Stimulated activated CD4-positive, alpha-beta T cell treated with anti-CD3 and anti-CD28 coated beads, Interleukin-4, amount 100 ng/mL, for 24 hours (primary cell): ENCODE results near the gene PANK4.

Experiments used
- DNase-seq: peaks from one replicate; pipeline ENCODE4 v3.0.0-alpha.2; 2020

The PANK4 gene

DNA sequence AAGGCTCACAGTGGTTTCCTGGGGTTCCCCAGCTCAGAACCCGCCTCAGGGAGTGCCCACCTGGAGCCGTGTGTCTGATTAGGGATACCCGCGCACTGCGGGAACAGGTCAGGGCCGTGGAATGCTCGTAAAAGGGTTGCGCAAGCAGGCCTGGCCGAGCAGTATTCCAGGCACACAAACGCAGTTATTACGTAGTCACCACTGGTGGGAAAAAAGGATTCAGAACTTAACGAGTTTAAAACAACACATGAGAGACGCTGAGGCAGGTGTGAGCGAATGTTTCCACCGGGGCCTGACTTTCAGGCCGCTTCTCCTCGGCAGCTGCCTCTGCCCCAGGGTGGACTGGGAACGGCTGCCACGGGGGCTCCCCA, 32.1 kb downstream of the PANK4 start:
- no peak for DNase-seq

DNA sequence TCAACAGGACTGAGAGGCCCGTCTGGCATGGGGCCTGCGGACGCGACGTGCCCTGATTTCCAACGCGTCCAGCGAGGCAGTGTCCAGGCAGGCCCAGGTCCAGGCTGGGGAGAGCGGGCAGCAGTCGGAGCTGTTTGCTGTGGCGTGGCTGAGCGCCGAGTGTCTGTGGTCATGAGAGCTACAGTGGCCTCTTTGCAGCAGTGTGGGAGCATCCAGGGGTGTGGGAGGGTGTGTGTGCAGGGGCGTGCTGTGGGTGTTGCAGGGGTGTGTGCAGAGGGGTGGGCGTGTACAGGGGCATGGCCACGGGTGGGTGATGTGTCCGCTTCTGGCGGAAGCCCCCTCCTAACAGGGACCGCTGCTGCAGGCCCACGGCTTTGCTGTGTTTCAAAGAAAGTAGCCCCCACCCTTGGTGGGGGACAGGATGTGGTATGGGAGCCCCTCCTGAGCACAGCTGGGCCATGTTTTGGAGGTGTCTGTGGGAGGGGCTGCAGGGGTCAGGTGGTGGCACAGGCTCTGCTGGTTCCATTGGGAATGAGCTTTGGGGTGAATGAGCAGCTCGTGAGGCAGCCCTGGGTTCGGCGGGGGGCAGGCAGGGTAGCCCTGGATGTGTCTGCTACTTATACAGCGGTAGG, 32.6 kb downstream of the PANK4 start:
- DNase-seq, result no peak

DNA sequence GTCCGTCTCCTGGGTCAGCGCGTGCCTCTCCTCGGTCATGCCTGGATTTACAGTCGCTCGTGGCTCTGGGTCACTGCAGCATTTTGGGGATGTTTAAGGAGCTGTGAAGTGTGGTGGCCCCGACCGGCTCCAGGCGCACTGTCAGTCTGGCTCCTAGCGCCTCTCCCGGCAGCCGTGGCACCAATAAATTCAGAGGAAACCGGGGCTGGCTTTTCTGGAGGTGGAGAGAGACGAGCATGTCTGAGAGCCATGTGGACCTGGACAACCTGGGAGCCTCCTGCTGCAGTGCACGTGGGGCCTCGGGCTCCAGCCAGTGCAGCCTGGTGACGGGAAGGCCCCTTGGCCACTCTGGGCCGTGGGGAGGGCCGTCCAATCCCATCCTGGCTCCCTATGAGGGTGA, 33.2 kb downstream of the PANK4 start:
- no peak for DNase-seq

DNA sequence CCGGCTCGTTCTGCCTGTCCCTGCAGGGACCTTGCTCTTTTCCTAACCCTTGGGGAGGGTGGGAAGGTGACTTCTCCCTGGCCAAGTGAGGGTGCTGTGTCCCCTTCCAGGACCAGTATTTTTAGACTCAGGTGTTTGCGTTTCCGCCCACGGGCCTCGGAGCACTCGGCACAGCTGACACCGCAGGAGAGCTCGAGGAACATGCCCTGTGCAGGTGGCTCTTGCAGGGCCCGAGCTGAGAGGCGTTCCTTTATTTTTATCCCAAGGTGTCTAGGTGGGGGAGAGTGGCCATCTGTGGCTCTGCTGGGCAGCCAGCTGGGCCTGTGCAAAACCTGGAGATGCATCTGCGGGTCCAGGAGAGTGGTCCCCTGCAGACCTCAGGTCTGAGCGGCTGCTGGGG, 34.3 kb downstream of the PANK4 start:
- DNase-seq, result no peak

DNA sequence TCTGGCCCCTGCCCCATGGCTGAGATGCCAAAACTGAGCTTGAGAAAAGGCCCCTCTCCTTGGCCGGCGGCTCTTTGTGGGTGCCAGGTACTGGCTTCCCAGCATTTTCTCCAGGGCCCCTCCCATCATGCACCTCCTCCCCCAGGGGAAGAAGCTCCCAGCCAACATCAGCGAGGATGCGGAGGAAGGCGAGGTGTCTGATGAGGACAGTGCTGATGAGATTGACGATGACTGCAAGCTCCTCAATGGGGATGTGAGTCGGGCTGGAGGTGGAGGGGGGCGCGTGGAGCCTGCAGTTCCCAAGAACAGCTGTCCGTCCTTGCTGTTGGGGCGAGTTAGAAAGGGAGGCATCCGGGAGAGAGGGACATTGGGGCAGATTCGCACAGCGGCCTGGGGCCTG, 36.8 kb downstream of the PANK4 start:
- DNase-seq, result no peak

DNA sequence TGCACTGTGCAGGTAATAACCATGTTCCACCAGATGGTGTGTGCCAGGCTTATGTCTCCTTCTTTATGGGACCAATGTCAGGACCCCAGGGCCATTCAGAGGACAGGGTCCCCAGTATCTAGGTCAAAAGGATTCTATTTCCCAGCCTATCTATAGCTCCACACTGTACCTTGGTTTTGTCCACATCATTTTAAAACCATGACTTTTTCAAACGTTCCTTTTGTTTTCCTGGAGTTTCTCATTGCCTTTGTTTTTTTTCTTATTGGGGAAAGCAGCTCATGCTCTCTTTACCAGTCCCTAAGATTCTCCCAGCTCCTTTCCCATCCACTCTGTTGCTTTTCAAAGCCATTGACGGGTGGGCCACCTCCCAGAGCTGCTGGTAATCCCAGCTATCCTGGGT, 37.7 kb downstream of the PANK4 start:
- no peak for DNase-seq

DNA sequence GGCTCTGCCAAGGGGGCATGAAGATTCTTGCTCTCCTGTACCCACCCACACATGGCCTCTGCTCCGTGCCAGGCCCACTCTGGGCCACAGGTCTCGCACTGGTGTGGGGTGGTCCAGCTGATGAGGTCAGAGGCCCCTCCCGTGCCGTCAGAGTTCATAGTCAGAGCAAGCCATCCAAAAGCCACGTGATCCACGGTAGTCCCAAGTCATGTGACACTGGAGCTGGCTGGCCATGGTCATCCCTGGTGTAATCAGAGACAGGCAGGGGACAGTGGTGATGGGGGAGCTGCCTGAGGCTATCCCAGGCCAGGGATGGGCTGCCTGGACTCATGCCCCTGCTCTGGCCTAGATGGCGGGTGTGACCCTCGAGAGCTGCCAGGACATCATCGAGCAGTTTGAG, 39.8 kb downstream of the PANK4 start:
- no peak for DNase-seq

DNA sequence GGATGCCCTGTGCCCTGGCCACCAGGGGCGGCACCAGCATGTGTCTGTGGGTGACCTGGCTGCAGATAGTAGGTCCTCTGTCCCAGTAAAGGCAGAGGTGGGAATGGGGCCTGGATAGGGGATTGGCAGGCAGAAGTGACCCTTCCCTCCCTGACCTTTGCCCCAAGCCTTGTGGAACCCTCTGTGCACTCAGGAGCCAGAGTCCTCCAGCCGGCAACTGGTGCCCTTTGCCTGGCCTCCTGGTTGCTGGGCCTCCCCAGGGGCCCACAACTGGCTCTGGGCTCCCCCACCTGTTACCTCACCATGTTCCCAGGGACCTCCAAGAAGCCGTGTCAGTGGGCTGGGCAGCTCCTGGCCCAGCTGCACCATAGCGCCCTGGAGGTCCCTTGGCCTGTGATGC, 40.4 kb downstream of the PANK4 start:
- DNase-seq, result no peak

DNA sequence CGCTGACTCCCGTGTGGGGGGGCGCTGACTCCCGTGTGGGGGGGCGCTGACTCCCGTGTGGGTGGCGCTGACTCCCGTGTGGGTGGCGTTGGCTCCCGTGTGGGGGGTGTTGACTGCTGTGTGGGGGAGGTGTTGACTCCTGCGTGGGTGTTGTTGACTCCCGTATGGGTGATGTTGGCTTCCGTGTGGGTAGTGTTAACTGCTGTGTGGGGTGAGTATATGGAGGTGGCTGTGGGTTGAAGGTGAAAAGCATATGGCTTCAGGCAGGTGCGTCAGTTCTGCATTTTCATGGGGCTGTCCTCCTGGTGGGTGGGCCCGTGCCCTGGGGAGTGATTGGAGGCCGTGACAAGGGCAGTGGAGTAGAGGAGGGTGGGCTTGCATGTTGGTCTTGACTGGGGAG, 42.4 kb downstream of the PANK4 start:
- no peak for DNase-seq

DNA sequence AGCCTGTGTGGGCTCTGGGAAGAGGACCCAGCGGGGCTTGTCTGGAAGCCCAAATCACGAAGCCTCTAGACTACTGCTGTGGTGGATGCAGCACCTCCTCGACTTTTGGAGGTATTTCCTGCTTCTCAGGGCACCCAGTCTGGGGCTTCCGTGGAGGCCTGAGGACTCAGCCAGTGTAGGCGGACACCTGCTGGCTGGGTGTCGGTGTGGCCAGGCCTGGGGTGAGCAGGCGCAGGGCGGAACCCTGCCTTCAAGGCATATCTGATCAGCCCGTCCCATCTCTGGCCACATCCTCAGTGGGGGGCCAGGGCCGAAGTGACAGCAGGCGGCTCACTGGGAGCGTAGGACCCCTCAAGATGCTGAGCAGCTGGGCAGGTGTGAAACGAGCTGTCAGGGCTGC, 43.4 kb downstream of the PANK4 start:
- DNase-seq, result no peak

DNA sequence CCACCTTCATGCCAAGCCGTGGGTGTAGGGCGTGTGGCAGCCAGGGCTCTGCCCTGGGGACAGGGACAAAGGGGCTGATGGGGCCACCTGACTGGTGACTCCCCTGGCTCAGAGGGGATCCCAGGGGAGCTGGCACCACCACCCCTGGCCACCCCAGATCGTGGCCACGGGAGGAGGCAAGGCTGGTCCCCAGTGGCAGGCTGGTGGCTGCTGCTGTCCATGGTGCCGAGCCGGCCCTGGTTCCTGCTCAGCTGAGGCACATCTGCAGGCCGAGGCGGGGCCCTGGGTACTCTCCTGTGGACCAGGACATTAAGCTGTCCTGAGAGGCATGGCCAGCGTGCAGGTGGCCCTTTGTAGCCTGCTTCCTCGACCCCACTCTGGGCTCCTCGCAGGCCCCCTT, 43.8 kb downstream of the PANK4 start:
- no peak for DNase-seq

DNA sequence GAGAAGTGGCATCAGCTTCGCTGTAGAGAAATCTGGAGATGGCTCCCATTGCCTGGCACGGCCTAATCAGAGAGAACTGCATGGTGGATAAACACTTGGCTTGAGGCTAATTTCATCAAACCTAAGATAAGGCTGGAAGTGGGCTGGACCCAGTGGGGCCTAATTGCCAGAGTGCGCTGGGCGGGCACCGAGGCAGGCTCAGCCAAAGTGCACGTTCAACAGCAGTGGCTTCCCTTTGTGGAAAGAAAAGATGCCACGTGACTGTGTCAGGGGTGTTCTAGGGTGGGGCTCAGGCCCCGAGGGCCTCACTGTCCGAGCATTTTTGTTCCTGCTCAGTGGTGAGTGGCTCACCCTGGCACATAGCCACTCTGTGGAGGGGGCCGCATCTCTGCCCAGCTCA, 44.5 kb downstream of the PANK4 start:
- no peak for DNase-seq

DNA sequence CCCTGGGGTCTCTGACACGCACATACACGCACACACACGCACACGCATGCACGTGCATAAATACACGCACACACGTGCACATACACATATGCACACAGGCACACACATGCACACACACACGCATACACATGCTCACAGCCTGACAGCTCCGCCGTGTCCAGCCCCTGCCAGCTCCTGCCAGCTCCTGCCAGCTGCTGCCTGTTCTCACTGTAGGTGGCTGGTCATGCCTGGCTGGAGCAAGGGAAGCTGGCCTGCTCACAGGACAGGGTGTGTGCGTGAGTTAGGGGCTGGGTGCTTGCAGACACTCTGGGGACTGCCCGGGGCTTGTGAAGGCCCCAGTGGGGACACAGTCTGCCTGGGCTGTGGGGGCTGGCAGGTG, 45.4 kb downstream of the PANK4 start:
- DNase-seq, result no peak

DNA sequence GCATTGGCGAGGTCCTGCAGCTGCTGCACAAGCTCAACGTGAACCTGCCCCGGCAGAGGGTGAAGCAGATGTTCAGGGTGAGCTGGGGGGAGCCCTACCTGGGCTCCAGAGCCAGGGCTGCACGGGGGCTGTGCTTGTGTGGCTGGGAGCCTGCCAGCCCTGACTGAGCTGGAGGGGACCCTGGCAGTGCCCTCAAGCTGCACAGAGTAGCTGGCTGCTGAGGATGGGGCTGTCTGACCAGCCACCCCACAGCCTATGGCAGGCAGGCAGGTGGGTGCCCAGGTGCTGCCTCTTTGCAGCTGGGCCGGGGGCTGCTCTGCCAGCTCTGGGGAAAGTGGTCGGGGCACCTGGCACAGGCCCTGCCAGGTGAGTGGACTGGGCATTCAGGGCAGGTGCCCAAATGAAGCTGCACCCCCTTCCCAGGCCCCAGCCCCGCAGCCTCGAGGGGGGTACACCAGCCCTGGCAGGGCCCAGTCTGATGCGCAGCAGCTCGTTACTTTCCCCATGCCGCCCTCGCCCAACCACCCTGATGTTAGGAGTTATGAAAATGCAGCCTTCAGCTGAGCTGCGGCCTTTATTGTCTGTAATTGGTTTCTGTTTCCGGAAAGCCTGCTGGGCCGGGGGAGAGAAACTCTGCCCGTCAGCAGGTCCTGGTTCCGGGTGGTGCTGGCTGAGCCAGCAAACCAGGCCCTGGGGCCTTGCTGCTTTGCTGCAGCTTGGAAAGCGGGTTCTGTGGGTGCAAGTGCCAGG, 46.0 kb downstream of the PANK4 start:
- DNase-seq, result no peak

DNA sequence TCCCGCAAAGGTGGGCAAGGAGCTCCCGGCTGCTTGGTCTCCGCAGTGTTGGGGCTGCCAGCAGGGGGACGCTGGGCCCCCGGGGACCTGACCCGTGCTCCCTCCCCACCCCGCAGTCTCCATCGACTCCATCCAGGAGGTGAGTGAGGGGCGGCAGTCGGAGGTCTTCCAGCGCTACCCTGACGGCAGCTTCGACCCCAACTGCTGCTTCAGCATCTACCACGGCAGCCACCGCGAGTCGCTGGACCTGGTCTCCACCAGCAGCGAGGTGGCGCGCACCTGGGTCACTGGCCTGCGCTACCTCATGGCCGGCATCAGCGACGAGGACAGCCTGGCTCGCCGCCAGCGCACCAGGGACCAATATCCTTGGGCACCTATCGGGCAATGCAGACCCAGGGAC, 46.8 kb downstream of the PANK4 start:
- DNase-seq, result no peak

DNA sequence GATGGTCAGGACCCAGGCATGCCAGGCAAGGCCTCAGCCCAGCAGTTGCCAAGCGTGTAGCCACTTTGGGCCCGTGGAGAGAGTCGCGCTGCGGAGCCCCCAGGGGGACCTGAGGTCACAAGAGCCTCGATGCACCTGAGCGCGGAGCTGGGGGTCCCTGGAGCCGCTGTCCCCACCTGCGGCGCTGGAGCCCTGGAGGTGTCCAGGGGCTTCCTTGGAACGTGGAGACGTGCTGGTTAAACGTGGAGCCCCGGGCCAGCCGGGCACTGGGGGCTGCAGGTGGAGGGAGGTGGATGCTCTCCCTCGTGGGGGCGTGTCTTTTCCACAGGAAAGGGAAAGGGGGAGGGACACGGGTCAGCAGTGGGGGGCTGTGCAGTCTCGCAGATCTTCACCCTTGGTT, 47.2 kb downstream of the PANK4 start:
- no peak for DNase-seq

DNA sequence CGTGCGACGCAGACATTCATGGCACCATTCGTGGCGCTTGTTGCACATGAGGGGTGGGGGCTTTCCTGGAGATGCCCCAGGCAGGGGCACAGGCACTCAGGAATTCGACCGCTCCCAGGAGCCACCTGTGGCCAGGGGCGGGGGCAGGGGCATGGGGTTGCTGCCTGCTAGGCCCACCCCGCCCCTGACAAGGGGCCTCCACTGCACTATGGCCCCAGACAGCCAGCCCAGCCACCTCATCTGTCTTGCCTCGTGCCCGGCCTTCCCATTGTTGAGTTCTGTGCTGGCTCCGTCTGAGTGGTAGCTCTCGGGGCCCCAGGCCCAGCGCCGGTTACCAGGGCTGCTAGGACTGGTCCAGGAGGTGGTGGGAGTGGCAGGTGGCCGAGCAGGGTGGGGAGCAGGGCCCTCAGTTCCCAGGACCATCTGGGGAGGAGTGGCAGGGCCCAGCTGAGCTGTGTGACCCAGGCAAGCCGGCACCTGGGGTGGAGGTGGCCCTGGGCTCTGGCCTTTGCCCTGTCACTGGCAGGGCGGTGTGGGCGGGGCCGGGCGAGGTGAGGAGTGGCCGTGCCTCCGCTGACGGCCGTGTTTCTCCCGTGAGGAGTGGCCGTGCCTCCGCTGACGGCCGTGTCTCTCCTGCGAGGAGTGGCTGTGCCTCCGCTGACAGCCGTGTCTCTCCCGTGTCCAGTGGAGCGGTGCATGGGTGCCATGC, 48.5 kb downstream of the PANK4 start:
- DNase-seq, result no peak

DNA sequence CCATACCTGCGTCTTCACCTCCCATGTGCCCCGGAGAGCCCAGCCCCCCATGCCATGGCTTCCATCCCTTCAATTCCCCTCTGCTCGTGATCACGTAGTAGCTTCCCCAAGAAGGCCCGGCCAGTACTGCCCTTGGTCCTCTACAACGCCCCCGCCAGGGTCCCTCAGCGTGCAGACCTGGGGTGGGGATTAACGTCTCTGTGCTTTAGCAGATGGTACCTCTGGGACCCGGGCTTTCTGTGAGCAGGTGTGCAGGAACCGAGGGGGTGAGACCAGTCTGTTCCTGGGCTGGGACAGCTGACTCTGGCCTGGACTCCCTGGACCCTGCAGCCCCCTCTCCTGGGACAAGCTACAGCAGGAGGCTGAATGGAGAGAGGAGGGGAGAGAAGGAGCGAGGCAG, 49.1 kb downstream of the PANK4 start:
- no peak for DNase-seq

DNA sequence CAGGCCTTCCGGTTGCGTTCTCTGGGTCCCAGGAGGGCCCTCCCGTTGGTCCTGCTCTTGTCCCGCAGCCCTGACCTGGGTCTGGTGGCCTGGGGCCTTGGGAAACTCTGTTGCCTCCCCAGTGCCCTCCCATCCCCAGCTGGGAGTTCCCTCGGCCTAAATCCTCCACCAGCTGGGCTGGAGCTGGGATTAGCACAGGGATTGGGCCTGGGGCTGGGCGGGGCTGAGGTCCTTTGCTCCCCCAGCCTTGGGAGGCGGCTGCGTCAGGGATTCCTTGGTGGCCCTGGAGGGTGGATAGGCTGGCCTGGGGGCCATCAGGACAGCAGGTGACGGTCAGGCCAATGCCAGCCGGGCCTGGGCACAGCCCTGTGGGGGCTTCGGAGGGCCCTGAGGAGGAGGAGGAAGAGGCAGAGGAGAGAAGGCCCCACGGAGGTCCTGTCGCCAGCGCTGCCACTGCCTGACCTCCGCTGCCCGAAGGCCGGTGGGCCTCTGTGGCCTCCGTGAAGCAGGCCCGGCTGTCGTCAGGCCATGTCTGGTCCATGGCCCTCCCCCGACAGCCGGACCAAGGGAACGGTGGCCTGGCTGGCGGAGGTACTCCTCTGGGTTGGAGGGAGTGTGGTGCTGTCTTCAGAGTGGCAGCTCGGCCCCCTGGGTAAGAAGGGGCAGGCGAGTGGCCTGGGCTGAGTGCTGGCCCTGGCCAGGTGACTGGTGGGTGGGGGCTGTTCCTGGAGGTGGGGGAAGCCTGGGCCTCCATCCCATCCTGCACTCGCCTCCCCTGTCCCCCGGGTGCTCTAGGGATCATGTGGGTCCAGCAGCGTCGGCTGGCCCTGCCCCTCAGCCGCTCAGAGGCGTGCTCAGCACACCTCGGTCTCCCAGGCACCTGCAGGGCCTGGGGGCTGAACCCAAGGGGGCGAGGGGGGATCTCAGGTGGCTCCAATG, 50.1 kb downstream of the PANK4 start, which contains the start of gene PLCH2:
Gene PLCH2 (plus strand): TSS at position 229 of the 939 bp plus-strand sequence. CDS start 300 bp downstream, at position 529.
- no peak for DNase-seq

DNA sequence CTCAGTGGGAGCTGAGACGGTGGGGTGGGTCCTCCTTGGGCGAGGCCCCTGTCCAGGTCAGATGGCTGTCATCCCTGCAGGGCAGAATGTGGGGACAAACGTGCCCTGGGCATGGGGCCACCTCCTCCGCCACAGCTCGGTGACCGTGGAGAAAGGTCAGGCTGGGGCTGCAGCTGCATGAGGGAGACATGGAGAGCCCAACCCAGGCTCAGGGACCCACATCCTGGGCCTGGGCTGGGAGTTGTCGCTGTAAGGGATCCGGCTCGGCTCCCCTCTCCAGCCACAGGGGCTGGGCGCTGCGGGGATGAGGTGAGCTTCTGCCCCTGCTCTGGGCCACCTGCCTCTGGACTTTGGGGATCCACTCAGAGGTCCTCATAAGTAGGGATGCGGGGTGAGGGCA, 50.8 kb downstream of the PANK4 start:
- DNase-seq, result no peak

DNA sequence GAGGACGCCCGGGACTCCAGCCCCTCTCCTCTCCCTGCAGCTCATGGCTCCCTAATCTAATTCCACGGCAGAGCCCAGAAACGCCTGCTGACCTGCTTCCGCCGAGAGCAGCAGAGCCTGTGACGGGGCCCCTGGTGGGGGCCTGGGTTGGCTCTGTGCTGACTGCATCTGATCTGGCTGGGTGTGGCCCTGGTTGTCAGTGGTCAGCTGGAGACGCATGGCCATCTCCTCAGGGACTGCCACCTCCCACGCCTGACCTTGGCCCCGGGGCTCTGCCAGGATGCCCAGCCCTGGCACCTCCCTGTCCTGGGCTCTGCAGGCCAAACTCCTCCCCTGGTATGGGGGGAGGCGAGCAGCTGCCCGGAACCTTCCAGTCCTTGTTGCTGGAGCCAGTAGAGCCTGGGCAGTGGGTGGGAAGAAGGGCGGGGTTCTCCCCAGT, 51.4 kb downstream of the PANK4 start:
- DNase-seq, result no peak

DNA sequence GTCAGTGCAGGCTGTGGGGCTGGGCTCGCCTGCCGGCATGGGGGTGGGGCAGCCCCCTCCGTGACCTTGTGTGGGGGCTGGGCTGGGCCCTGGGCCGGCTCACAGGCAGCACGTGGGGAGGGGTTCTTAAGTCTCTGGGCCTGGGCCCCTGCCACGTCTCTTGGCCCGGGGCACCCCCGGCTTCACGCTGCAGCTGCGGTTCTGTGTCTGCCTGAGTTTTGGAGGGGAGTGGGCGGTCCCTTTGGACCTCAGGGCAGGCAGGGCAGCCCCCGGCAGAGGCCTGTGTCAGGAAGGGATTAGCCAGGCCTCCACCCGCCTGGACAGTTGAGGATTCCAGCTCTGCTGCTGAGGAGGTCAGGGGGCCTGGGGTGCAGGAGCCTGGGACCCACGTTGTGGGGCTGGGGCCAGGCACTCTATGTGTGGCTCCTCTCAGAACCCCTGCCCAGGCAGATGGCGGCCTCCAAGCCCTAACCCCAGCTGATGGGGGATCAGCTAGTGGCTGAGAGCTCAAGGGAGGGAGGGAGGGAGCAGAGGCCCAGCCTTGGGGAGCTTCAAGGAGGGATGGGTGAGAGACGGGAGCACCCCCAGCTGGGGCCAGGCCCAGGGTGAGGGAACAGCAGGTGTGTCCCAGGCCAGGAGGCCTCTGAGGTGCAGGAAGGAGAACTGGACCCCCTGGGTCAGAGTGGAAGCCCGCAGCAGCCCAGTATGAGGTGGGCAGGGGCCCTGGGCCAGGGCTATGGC, 52.1 kb downstream of the PANK4 start:
- no peak for DNase-seq
